Vagina (tissue), 2 donors: Measurements from ENCODE around the gene OXCT2. TPM values are rescaled to one million over a fixed set of nuclear protein-coding genes. Genes with fewer than 3 reads are reported as not detected.
A peak's percentile ranks its signal among the peaks of the same experiment; 100 is the strongest.

ENCODE experiments used
- DNase-seq, 2 donors: peaks; one replicate each; pipeline ENCODE4 v3.0.0-alpha.2; 2017; ENCODE audit errors: extremely low spot score in 2 of 2
- H3K27ac ChIP-seq: fragments of 200-600 bp; sonication (generic); one replicate; pipeline ENCODE4 v1.5.1; 2019
- H3K27me3 ChIP-seq: fragments of 200-600 bp; sonication (generic); one replicate; pipeline ENCODE4 v1.5.1; 2019
- H3K36me3 ChIP-seq, 2 donors: fragments of 200-600 bp; sonication (generic); one replicate each; pipeline ENCODE4 v1.5.1; 2017 to 2019
- H3K4me1 ChIP-seq: fragments of 200-600 bp; sonication (generic); one replicate; pipeline ENCODE4 v1.5.1; 2019
- H3K4me3 ChIP-seq, 2 donors: fragments of 200-600 bp; sonication (generic); 1 replicate in 1 of 2; 2 replicates in 1 of 2; pipeline ENCODE4 v1.5.1; 2016 to 2019
- H3K9me3 ChIP-seq: fragments of 200-600 bp; sonication (generic); one replicate; pipeline ENCODE4 v1.5.1; 2019
- CTCF ChIP-seq, 3 experiments: fragments of 450-650 bp in 2 of 3; fragments of 200-600 bp in 1 of 3; sonication (generic) in 1 of 3; IDR thresholded peaks; one replicate each; pipeline ENCODE4 v1.5.1; 2017 to 2019; ENCODE audit warnings: antibody characterized with exemption in 3 of 3, mild to moderate bottlenecking in 2 of 3, moderate library complexity in 2 of 3
- POLR2A ChIP-seq, 2 donors: fragments of 450-650 bp; IDR thresholded peaks; one replicate each; pipeline ENCODE4 v1.6.1; 2017; ENCODE audit warnings: antibody characterized with exemption in 2 of 2, mild to moderate bottlenecking in 2 of 2, moderate library complexity in 2 of 2
- POLR2AphosphoS5 ChIP-seq, 2 donors: sonication (generic); formaldehyde crosslinking; IDR thresholded peaks; one replicate each; pipeline ENCODE4 v1.9.0; 2017; ENCODE audit warnings: antibody characterized with exemption in 2 of 2, mild to moderate bottlenecking in 2 of 2, low read depth in 1 of 2; ENCODE audit not compliant: insufficient read depth in 1 of 2
- intact Hi-C: fragments of 100-400 bp; cut with DNase I; formaldehyde crosslinking; loops from one replicate; pipeline ENCODE4 v1.15.1; 2023
- total RNA-seq: library from RNA; depleted of rRNA; stranded (reverse); fragments of >200 nt; gene quantifications from one replicate; pipeline ENCODE4 v1.2.3, GENCODE V29; 2016

OXCT2 gene
- total RNA-seq, 1 donor from 2014 or later: not detected

- no peaks in the 10 kb centered on the region for H3K9me3 ChIP-seq
- no peaks in the 10 kb centered on the region for H3K27me3 ChIP-seq
- no peak for TF ChIP-seq POLR2AphosphoS5 (IDR thresholded peaks at IDR 0.05; ENCODE audit: insufficient read depth in 1 of 2, low read depth in 1 of 2)
- TF ChIP-seq POLR2A (IDR thresholded peaks at IDR 0.05): no peak
- TF ChIP-seq CTCF (IDR thresholded peaks at IDR 0.05): no peak
- H3K4me1 ChIP-seq: no peaks in the 10 kb centered on the region
- peaks cover 0 to 89% of the 10 kb centered on the region in 2 donors for H3K36me3 ChIP-seq
- no peak for DNase-seq
- no peak overlapping the region for H3K27ac ChIP-seq
- intact Hi-C loops: loop anchor here (5.0 kb wide), 1 partner anchor 1215 kb away; no protein-coding TSS in a partner anchor
- no peak overlapping the region for H3K4me3 ChIP-seq
Measured at GRCh38 chr1:39752703-39753102, 18.4 kb downstream of the OXCT2 start.

GRCh38 chr1:39751595-39751994, 19.6 kb downstream of the OXCT2 start:
- no peak for DNase-seq
- Histone ChIP-seq H3K27me3 (no peaks in the 10 kb centered on the region), H3K4me1 (no peaks in the 10 kb centered on the region), H3K9me3 (no peaks in the 10 kb centered on the region), H3K36me3 (peaks cover 0 to 96% of the 10 kb centered on the region in 2 donors), H3K4me3 (no peak overlapping the region), H3K27ac (no peak overlapping the region)
- intact Hi-C loops: loop anchor here (5.0 kb wide), 1 partner anchor 1216 kb away; no protein-coding TSS in a partner anchor
- no peak for TF ChIP-seq POLR2AphosphoS5 (IDR thresholded peaks at IDR 0.05; ENCODE audit: insufficient read depth in 1 of 2, low read depth in 1 of 2)

DNA sequence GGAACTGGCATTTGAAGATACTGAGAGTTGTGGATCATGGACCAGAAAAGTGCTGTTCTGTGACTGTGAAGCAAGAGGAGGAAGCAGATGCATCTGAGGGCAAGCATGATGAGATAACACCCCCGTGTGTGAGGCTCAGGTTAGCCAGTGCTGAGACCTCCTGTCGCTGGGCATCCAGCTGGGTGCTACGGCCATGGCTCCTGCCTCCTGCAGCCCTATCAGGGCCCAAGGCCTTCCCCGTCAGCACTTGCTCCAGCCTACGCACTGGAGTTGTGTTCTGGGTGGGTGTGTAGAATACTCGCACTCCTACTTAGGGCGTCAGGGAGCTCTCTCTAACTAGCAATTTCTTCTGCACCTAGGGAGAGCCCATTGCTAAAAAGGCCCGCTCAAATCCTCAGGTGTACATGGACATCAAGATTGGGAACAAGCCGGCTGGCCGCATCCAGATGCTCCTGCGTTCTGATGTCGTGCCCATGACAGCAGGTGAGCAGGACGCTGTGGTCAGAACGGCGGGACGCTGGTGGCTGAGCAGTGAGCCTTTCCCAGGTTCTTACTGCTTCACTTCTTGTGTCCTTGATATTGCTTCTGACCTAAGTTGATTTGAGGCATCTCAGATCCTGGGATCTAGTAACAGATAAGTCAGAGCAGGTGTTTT, 26.0 kb downstream of the OXCT2 start:
- Histone ChIP-seq H3K27ac (no peak overlapping the region), H3K9me3 (no peaks in the 10 kb centered on the region), H3K4me1 (peaks cover 7% of the 10 kb centered on the region), H3K4me3 (no peak overlapping the region), H3K27me3 (no peaks in the 10 kb centered on the region), H3K36me3 (peaks cover 0 to 89% of the 10 kb centered on the region in 2 donors)
- intact Hi-C loops: no loop called here
- peak in 1 of 2 donors; percentile 52 for DNase-seq
- TF ChIP-seq POLR2A (IDR thresholded peaks at IDR 0.05) (no peak), POLR2AphosphoS5 (IDR thresholded peaks at IDR 0.05; ENCODE audit: insufficient read depth in 1 of 2, low read depth in 1 of 2) (no peak), CTCF (IDR thresholded peaks at IDR 0.05) (no peak)

DNA sequence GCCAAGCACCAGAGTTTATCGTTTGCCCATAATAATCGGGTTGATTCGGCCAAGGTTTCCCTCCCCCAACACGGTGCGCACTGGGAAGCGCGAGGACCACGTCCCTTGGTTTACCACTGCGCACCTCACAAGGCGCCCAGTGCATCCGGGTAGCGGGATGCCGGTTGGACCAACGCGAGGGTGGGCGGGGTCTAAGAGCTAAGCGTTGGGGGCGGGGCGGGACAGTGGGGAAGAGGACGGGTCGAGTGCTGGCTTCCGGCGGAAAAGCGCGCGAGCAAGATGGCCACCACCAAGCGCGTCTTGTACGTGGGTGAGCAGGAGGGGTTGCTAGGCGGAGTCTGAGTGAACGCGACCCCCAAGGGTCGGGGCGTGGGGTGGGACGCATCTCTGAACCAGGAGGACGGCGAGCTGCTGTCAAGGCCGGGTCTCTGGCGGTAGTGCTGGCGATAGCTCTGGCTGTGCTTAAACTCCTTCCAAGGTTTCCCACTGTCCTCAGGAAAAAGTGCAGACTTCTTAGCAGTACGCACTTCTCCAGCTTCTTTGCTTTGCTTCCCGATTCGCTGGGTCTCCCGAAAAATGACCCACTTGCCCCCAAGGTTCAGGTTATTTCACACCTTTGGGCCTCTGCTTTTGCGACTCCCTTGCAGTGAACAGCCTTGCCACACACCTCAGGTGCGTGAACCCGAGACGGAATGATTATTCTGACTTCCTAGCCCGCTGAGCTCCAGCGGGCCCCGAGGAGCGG, 32.4 kb downstream of the OXCT2 start, which contains the start of gene PPIE:
Gene PPIE, plus strand, starts transcription at position 261 of the 745 bp plus-strand sequence. Its CDS starts 19 bp downstream, at position 280.
- H3K9me3 ChIP-seq: no peaks in the 10 kb centered on the region
- H3K36me3 ChIP-seq: peaks cover 0 to 31% of the 10 kb centered on the region in 2 donors
- peak in 1 of 2 donors; percentile 62 for TF ChIP-seq POLR2AphosphoS5 (IDR thresholded peaks at IDR 0.05; ENCODE audit: insufficient read depth in 1 of 2, low read depth in 1 of 2)
- TF ChIP-seq POLR2A (IDR thresholded peaks at IDR 0.05): no peak
- peak within 1 kb of the TSS; percentile 42 for H3K27ac ChIP-seq
- peak in 1 of 2 donors; percentile 89 for DNase-seq
- intact Hi-C loops: no loop called here
- H3K4me3 ChIP-seq: peak within 1 kb of the TSS; percentile 60 to 87
- peaks cover 22% of the 10 kb centered on the region for H3K4me1 ChIP-seq
- no peaks in the 10 kb centered on the region for H3K27me3 ChIP-seq

DNA sequence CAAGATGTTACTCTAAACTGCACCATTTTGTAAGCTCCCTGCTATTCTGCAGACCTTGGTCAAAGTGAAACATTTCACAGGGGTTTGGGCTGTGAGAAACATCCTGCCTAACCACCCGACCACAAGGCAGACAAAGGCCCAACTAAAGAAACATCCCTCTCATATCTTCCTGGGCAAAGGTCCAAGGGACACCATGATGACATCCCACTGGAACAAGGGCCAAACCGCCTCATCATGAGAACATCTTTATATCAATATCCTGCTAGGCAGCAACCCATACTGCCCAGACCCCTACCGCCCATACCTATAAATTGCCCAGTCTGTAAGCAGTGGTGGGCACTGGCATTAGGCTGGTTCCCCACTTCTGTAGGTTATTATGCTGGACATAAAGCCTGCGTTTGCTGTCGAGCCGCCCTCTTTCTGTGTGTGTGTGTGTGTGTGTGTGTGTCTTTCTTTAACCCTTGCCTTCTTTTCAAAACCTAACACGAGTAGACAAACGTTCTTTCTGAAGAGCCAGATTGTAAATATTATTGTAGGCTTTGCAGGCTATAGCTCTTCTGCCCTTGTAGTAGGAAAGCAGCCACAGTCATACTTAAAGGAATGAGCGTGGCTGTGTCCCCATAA, 33.5 kb downstream of the OXCT2 start:
- H3K27me3 ChIP-seq: no peaks in the 10 kb centered on the region
- peaks cover 0 to 20% of the 10 kb centered on the region in 2 donors for H3K36me3 ChIP-seq
- H3K27ac ChIP-seq: no peak overlapping the region
- peaks cover 22% of the 10 kb centered on the region for H3K4me1 ChIP-seq
- no peaks in the 10 kb centered on the region for H3K9me3 ChIP-seq
- intact Hi-C loops: no loop called here
- no peak for TF ChIP-seq POLR2AphosphoS5 (IDR thresholded peaks at IDR 0.05; ENCODE audit: insufficient read depth in 1 of 2, low read depth in 1 of 2)
- no peak for TF ChIP-seq CTCF (IDR thresholded peaks at IDR 0.05)
- no peak for TF ChIP-seq POLR2A (IDR thresholded peaks at IDR 0.05)
- peak in 1 of 2 donors; percentile 65 for DNase-seq
- no peak overlapping the region for H3K4me3 ChIP-seq
